ENCODE data around the gene TLX3. TPM values are rescaled to one million over a fixed set of nuclear protein-coding genes. Genes with fewer than 3 reads are reported as not detected.

The TLX3 gene
- total RNA-seq = not detected

DNA sequence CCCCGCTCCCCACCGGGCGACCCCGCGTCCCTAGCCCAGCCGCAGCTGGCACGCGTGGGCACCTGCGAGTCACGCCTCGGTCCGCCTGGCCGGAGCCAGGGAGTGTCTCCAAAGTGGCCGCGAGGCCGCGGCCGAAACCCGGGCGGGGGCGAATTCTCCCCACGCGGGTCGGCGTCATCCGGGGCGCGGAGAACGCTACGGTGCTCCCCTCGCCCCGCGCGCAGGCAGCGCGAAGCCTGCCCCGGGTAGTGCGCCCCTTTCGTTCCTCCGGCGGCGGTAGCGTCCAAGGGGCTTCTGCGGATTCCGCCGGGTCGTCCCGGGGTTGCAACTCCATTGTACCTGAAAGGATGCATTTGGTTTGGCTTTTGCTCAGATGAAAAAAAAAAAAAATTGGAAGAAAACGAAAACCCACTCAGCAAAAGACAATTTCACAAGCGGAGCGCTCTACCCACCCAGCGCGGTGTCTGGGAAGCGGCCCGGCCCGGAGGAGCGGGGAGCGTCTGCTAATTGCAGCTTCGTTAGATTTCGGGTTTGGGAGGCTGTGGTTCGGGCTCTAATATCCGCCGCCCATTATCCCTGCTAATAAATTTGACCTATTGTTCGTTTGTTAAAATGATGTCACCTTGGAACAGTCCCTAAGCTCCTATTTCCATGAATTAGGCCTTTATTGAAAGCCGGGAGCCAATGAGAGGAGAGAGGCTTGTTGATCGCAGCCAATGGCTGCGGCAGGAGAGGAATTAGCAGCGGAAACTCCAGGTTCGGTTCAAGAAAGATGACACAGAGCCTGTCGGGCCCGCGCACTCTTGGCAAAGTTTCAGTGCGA, at the start of gene TLX3:
Gene TLX3 (plus strand): TSS at position 796 of the 823 bp plus-strand sequence. CDS start 118 bp downstream, outside the sequence.
- 0 to 17% (median 2%) methylated on average over 1 to 36 of the region's 73 CpGs for WGBS, 10 experiments
- Histone ChIP-seq H3K4me1 (replicated peaks in 1 of 2) (peaks cover 6 to 16% of the 10 kb centered on the region in 2 donors), H3K27ac (no peak within 1 kb of the TSS), H3K4me3 (no peak within 1 kb of the TSS)
- peak in 1 of 8 experiments; percentile 32 for ATAC-seq (replicated peaks in 6 of 8)
- in situ Hi-C loops (cut with MboI; ENCODE audit: low pct_unique_long_range_greater_than_20kb in 2 of 9, low sequenced_read_pairs in 9 of 9, unreplicated experiment in 9 of 9) = no loop called here

DNA sequence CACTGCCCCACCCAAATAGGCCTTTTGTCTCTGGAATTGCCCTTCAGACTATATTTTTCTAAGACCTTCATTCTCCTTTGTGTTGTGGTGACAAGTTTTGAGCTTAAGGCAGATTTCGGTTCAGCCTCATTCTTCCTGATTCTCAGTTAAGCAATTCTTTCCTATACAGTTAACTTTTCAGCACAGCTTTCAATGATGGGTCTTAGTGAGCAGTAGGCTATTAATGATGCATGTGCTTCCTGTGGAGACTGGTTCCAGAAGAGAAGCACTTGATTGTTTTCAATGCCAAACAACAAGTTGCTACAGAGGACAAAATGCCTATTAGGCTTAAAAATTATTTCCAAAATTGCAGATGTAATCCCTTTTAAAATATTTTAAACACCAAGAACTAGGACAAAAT, 47.7 kb upstream of the TLX3 start:
- in situ Hi-C loops (cut with MboI; ENCODE audit: low pct_unique_long_range_greater_than_20kb in 2 of 9, low sequenced_read_pairs in 9 of 9, unreplicated experiment in 9 of 9) = no loop called here
- Histone ChIP-seq H3K27ac (no peak overlapping the region), H3K4me3 (no peak overlapping the region), H3K4me1 (replicated peaks in 1 of 2) (no peaks in the 10 kb centered on the region)
- 0 to 100% (median 63%) methylated on average over 1 of the region's 1 CpG; no CpG with 5 or more reads in 5 of the 10 experiments for WGBS, 10 experiments
- no peak for ATAC-seq (replicated peaks in 6 of 8)

DNA sequence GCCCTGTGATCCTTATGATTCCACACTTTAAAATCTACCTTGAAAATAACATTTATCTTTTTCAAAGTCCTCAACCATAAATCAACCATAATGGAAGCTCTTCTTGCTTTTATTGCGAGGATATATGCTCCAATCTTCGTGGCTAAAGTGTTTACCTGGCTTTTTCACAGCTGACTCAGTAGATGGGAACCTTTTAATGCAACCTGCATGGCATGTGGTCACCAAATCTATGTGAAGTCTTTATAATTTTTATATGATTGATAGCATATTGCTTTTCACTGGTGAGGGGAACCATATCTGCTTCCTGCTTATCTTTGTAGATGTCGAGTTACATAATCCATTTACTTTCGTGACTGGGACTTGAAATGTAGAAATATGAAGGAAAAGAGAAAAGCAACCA, 47.1 kb upstream of the TLX3 start:
- H3K4me3 ChIP-seq = no peak overlapping the region
- 10 to 100% (median 75%) methylated on average over 1 to 4 of the region's 4 CpGs for WGBS, 10 experiments
- no peak for ATAC-seq (replicated peaks in 6 of 8)
- in situ Hi-C loops (cut with MboI; ENCODE audit: low pct_unique_long_range_greater_than_20kb in 2 of 9, low sequenced_read_pairs in 9 of 9, unreplicated experiment in 9 of 9) = no loop called here
- H3K4me1 ChIP-seq (replicated peaks in 1 of 2) = no peaks in the 10 kb centered on the region
- no peak overlapping the region for H3K27ac ChIP-seq

DNA sequence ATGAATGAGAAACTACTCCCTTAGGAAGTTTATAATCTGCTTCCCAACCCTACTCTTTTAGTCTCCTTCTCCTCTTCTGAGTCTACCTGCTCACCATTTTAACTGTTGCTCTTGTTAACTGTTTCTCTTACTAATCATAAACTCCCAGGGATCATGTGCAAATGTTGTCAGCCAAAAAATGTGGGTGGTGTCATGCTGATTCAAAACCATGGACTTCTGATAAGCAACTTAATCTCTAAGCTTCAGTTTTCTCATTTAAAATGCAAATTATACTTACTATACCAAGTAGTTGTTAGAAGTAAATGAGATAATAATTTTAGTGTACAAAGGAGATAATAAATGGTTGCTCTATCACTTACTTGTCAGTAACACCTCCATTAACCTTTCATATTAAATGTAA, 45.9 kb upstream of the TLX3 start:
- no peak for ATAC-seq (replicated peaks in 6 of 8)
- in situ Hi-C loops (cut with MboI; ENCODE audit: low pct_unique_long_range_greater_than_20kb in 2 of 9, low sequenced_read_pairs in 9 of 9, unreplicated experiment in 9 of 9) = no loop called here
- no peaks in the 10 kb centered on the region for H3K4me1 ChIP-seq (replicated peaks in 1 of 2)
- H3K4me3 ChIP-seq = no peak overlapping the region
- no peak overlapping the region for H3K27ac ChIP-seq

DNA sequence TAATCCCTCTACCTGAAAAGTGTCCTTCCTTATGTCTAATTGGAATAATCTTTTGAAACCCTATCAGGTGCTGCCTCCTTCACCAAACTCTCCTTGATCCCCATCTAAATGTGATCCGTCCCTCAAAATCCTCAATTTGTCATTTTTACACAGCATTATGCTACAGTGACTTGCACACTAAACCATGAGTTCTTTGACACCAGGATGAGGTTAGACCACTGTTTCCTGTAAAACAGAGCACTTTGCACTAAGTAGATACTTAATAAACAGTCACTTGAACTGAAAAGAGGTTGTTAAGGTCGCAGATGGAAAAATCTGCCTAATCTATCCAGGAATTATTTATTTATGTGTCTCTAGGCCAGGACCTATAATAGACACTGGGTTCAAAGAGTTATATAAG, 44.2 kb upstream of the TLX3 start:
- WGBS, 10 experiments = 0 to 100% (median 72%) methylated on average over 1 to 2 of the region's 2 CpGs; no CpG with 5 or more reads in 2 of the 10 experiments
- no peak for ATAC-seq (replicated peaks in 6 of 8)
- in situ Hi-C loops (cut with MboI; ENCODE audit: low pct_unique_long_range_greater_than_20kb in 2 of 9, low sequenced_read_pairs in 9 of 9, unreplicated experiment in 9 of 9) = no loop called here
- Histone ChIP-seq H3K27ac (no peak overlapping the region), H3K4me3 (no peak overlapping the region), H3K4me1 (replicated peaks in 1 of 2) (peaks cover 11 to 12% of the 10 kb centered on the region in 2 donors)

DNA sequence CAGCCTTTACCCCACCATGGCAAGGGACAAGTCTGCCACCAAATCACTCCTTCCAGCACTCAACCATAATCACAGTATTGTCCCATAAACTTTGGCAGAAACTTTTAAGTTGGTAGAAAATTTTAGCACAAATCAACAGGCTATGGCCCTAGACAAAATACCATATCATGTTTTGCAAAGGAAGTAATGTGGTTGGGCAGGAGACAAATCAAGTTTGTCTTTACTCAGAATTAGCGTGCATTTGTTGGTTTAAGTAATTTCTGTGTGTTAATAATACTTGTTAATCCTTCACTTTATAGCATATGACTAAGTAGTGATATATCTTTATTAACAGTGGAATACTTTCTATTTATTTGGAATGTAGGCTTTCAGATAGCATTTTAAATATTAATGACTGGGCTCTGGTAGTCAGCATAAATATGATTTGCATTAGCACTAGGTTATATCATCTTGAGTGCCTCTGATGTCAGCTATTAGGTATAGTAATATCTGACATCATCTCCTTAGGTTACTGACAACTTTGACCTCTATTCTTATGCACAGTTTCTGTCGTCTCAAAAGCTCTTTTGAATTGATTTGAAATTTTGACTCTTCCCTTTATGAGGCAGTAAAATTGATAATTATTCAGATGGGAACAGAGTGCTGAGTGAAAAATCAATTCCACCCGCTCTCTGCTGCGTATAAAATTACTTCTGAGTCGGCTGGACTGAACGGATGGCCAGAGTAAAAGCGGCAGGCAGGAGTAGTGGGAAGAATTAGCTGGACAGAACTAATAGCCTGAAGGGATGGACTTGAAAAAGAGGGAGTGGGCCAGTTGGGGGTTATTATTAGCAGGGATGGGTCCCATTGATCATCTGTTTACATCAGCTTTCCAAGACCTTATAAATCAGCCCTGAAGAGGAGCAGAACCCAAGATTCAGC, 40.1 kb upstream of the TLX3 start:
- Histone ChIP-seq H3K27ac (peak overlapping the region; percentile 17 to 21), H3K4me3 (no peak overlapping the region), H3K4me1 (replicated peaks in 1 of 2) (peaks cover 12 to 24% of the 10 kb centered on the region in 2 donors)
- peak in 5 of 8 experiments; percentile 84 to 92 (median 88) for ATAC-seq (replicated peaks in 6 of 8)
- in situ Hi-C loops (cut with MboI; ENCODE audit: low pct_unique_long_range_greater_than_20kb in 2 of 9, low sequenced_read_pairs in 9 of 9, unreplicated experiment in 9 of 9) = no loop called here
- 7 to 63% (median 30%) methylated on average over 1 to 7 of the region's 7 CpGs for WGBS, 10 experiments

DNA sequence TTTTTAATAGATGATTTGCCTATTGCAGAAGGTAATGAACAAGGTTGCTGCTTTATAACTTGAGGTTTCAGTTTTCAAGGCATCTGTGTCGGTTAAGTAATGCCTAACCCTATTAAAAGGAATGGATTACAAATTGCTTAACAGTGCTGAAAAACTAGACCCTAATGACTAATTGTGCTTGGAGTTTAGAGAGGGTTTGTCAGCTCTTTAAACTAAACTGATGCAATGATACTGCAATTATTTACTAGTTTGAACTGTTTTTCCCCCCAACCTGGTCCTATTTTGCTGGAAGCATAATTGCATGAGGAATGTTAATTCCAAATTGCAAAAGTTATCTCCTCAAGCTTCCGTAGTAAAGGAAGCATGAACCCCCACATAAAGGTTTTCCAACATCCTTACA, 39.3 kb upstream of the TLX3 start:
- H3K27ac ChIP-seq = peak overlapping the region; percentile 17 to 21
- in situ Hi-C loops (cut with MboI; ENCODE audit: low pct_unique_long_range_greater_than_20kb in 2 of 9, low sequenced_read_pairs in 9 of 9, unreplicated experiment in 9 of 9) = no loop called here

DNA sequence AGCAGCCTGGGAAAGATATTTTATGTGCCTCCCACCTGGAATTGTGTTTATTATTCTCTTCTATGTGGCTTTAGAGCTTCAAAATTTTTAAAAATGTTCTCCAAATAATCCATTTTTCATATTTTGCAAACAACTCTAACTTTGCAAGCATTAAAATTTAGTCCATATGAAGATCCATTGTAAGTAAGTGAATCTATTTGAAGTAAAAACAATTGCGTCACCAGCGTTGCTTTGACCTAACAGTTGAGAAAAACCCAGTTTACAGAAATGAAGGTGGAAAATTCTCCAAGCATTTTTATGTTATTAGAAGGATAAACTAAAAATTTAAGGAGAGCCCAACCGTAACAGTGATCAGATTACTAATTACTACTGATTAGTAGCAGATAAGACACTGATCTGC, 38.9 kb upstream of the TLX3 start:
- no peak for ATAC-seq (replicated peaks in 6 of 8)
- Histone ChIP-seq H3K27ac (no peak overlapping the region), H3K4me3 (no peak overlapping the region), H3K4me1 (replicated peaks in 1 of 2) (peaks cover 16 to 24% of the 10 kb centered on the region in 2 donors)
- in situ Hi-C loops (cut with MboI; ENCODE audit: low pct_unique_long_range_greater_than_20kb in 2 of 9, low sequenced_read_pairs in 9 of 9, unreplicated experiment in 9 of 9) = no loop called here
- 15 to 100% (median 85%) methylated on average over 1 to 3 of the region's 3 CpGs for WGBS, 10 experiments

More for the DNA sequence above, 39.3 kb upstream of the TLX3 start:
- Histone ChIP-seq H3K4me3 (no peak overlapping the region), H3K4me1 (replicated peaks in 1 of 2) (peaks cover 12 to 24% of the 10 kb centered on the region in 2 donors)
- ATAC-seq (replicated peaks in 6 of 8) = peak in 5 of 8 experiments; percentile 39 to 57 (median 45)
- WGBS, 10 experiments = 11 to 100% (median 32%) methylated on average over 1 to 2 of the region's 2 CpGs; no CpG with 5 or more reads in 2 of the 10 experiments

DNA sequence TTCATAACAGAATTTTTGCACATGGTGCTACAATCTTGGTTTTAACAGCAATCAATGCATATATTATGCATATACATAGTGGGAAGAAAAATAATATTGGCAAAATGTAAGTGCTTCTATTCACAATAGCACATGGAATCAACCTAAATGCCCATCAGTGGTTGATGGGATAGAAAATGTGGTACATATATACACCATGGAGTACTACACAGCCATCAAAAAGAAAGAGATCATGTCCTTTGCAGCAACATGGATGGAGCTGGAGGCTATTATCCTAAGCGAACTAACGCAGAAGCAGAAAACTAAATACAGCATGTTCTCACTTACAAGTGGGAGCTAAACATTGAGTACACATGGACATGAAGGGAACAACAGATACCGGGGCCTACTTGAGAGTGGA, 37.2 kb upstream of the TLX3 start:
- Histone ChIP-seq H3K4me3 (no peak overlapping the region), H3K4me1 (replicated peaks in 1 of 2) (peaks cover 25 to 38% of the 10 kb centered on the region in 2 donors), H3K27ac (no peak overlapping the region)
- 58 to 100% (median 86%) methylated on average over 1 to 3 of the region's 3 CpGs; no CpG with 5 or more reads in 1 of the 10 experiments for WGBS, 10 experiments
- ATAC-seq (replicated peaks in 6 of 8) = no peak
- in situ Hi-C loops (cut with MboI; ENCODE audit: low pct_unique_long_range_greater_than_20kb in 2 of 9, low sequenced_read_pairs in 9 of 9, unreplicated experiment in 9 of 9) = no loop called here

DNA sequence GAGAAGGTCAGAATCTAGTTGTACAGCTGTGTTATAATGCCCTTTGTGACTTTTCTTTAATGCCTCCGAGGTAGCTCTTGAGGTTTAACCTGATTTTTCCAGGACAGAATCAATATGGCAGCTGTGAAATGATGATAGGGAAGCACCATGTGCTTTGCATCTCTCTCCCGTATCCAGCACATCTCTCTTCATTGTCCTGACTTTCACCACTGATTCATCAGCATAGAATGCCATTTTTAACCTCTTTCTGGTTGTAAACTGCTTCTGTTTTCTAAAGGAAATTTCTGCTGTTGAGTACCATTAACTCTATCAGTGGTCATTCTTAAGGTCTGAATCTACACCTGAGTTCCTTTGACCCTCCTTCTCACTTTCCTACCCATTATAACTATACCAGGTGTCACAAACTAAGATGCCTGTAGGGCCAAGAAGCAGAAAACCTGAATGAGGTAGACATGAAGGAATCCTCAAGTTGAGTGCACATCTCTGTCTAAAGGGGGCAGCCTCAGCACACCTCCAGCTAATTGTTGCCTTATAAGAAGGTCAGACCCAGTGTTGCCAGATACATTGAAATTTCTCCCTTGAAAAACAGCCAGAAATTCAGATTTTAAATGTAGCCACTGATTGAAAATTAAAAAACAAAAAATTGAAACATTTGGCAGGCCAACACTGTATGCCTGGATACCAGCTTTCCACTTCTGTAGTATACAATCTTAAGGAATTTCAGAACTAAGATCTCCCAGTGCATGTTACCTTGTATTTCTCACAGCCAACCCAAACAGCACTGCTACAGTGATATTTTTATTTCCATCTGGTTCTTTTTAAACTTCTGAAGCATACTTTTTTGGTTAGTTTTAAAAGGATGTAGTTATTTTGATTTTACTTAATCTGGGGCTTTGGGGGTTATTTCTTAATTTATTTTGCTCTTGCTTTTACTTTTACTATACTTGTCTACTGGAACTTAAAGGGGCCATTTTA, 35.8 kb upstream of the TLX3 start:
- peak in 3 of 8 experiments; percentile 56 to 63 (median 60) for ATAC-seq (replicated peaks in 6 of 8)
- Histone ChIP-seq H3K4me1 (replicated peaks in 1 of 2) (peaks cover 25 to 37% of the 10 kb centered on the region in 2 donors), H3K4me3 (no peak overlapping the region), H3K27ac (no peak overlapping the region)
- in situ Hi-C loops (cut with MboI; ENCODE audit: low pct_unique_long_range_greater_than_20kb in 2 of 9, low sequenced_read_pairs in 9 of 9, unreplicated experiment in 9 of 9) = no loop called here
- WGBS, 10 experiments = 0 to 70% (median 33%) methylated on average over 1 to 2 of the region's 2 CpGs; no CpG with 5 or more reads in 3 of the 10 experiments

DNA sequence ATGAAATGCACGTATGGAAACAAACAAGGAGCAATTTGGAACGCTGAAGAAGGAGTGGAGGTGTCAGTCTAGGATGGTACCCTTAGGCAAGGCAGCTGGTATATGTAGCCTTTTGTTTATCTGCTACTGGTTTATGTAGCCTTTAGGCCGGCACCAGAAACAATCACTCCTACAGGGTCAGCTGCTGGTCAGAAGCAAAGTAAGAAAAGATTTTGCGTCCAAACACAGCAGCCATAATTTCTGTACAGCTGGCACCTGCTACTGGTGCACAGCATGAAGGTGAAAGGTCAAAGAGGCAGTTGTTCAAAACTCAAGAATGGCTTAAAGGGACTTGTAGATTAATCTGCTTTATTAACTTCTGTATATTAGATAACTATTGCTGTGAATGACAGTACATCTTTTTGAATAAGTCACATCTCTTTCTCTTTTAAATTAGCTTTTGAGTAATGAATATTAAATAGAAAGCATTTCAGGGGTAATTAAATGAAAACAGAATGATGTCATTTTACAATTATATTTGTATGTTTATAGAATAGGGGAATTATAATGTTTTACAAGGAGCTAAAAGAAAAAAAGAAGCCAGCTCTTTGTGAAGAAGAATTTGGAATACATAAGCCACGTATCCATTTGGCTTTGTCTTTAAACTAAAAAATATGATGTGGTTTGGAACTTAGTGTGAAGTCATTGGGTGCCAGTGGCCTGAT, 33.1 kb upstream of the TLX3 start:
- WGBS, 10 experiments = 17 to 64% (median 33%) methylated on average over 2 to 5 of the region's 5 CpGs; no CpG with 5 or more reads in 1 of the 10 experiments

DNA sequence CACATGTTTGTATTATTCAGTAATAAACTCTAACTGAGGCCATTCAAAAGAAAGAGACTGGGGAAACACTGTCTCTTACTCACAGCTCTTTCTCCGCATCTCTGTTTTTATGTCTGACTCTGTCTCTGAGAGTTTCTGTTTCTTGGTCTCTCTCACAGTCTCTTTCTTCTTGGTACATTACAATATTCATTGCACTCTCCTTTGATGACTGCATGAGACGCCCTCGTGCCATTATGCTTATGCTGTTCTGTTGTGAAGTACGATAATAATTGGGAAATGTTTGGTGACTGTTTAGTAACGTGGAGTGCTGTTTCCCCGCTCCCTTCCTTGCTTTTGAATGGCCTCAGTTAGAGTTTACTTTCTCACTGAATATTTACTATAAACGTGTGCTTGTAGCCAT, 25.3 kb upstream of the TLX3 start:
- WGBS, 10 experiments = 19 to 100% (median 59%) methylated on average over 1 to 6 of the region's 7 CpGs
- peak in 3 of 8 experiments; percentile 26 to 82 (median 75) for ATAC-seq (replicated peaks in 6 of 8)
- Histone ChIP-seq H3K27ac (no peak overlapping the region), H3K4me1 (replicated peaks in 1 of 2) (no peaks in the 10 kb centered on the region), H3K4me3 (no peak overlapping the region)
- in situ Hi-C loops (cut with MboI; ENCODE audit: low pct_unique_long_range_greater_than_20kb in 2 of 9, low sequenced_read_pairs in 9 of 9, unreplicated experiment in 9 of 9) = no loop called here

More for the DNA sequence above, 33.1 kb upstream of the TLX3 start:
- in situ Hi-C loops (cut with MboI; ENCODE audit: low pct_unique_long_range_greater_than_20kb in 2 of 9, low sequenced_read_pairs in 9 of 9, unreplicated experiment in 9 of 9) = no loop called here
- H3K4me1 ChIP-seq (replicated peaks in 1 of 2) = peaks cover 13 to 17% of the 10 kb centered on the region in 2 donors
- peak in 5 of 8 experiments; percentile 24 to 60 (median 33) for ATAC-seq (replicated peaks in 6 of 8)
- H3K27ac ChIP-seq = no peak overlapping the region
- H3K4me3 ChIP-seq = no peak overlapping the region

All from motor neuron (in vitro differentiated cells).